Activated naive CD4-positive, alpha-beta T cell treated with anti-CD3 and anti-CD28 coated beads, Interleukin-2, amount 10 ng/mL, durations not matched to agents 7 days and 5 days (primary cell): Measurements from ENCODE around the gene TTYH2.

Source experiments
- CTCF ChIA-PET: fragments of 350-600 bp; sonication (Branson Sonifier 250); formaldehyde crosslinking; loops from one replicate; lab custom pipeline; 2021; ENCODE audit warnings: antibody characterized with exemption; lab: Charles Lee
- DNase-seq: peaks from one replicate; pipeline ENCODE4 v3.0.0-alpha.2; 2020
- H3K27ac Mint-ChIP-seq: one replicate; pipeline ENCODE4 v1.8.0; 2021; ENCODE audit warnings: mild to moderate bottlenecking, moderate library complexity, mixed read lengths
- H3K27me3 Mint-ChIP-seq: one replicate; pipeline ENCODE4 v1.8.0; 2021; ENCODE audit warnings: mild to moderate bottlenecking, mixed read lengths
- H3K36me3 Mint-ChIP-seq: one replicate; pipeline ENCODE4 v1.8.0; 2021; ENCODE audit warnings: mixed read lengths
- H3K4me1 Mint-ChIP-seq: one replicate; pipeline ENCODE4 v1.8.0; 2021; ENCODE audit warnings: mixed read lengths
- H3K4me3 Mint-ChIP-seq: one replicate; pipeline ENCODE4 v1.8.0; 2021; ENCODE audit warnings: mild to moderate bottlenecking, moderate library complexity, mixed read lengths
- H3K9me3 Mint-ChIP-seq: one replicate; pipeline ENCODE4 v1.8.0; 2021; ENCODE audit warnings: mixed read lengths

The TTYH2 gene

DNA sequence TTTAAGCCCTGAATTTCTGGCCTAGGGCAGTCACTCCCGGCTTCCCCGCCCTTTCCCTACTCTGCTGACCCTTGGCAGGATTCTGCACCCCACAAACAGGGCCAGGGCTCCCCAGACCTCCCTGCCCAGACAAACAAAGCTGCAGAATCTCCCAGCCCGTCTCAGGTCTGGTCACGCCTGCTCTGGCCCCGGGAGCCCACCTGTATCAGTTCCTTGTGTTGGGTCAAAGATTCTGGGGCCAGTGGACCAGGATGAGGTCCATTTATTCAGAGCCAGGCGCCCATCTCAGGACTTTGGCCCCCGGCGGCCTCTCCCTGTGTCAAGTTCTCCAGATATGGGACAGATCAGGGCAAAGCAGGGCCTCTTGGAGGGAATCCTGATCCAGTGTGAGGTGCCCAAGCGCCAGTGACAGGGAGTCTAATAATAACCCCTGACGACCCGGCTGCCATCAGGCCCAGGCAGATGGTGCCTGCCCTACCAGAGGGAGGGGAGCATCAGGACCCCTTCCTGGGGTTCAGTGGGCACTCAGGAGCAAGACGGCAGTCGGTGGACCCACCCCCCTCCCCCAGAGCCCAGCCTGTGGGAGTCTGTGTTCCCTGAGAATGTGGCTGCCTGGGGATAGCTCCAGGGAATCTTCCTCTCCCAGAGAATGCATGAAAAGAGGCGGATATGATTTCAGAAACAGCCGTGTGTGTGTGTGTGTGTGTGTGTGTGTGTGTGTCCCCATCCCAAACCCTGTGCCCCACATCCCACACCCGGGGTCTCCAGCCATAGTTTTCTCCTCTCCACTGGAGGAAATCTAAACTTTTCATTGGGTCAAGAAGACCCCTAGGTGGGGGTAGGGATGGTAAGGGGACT, 1.3 kb downstream of the TTYH2 start:
- H3K9me3 Mint-ChIP-seq = no peaks in the 10 kb centered on the region
- no peak for DNase-seq
- H3K27ac Mint-ChIP-seq = peak overlapping the region; percentile 70
- peaks cover 30% of the 10 kb centered on the region for H3K36me3 Mint-ChIP-seq
- peaks cover 38% of the 10 kb centered on the region for H3K27me3 Mint-ChIP-seq
- peaks cover 65% of the 10 kb centered on the region for H3K4me1 Mint-ChIP-seq
- peak overlapping the region; percentile 82 for H3K4me3 Mint-ChIP-seq
- CTCF ChIA-PET = interaction anchor here (1.1 kb wide), 1 partner anchor 81 kb away, joined by 3 read pairs; no protein-coding TSS in a partner anchor

DNA sequence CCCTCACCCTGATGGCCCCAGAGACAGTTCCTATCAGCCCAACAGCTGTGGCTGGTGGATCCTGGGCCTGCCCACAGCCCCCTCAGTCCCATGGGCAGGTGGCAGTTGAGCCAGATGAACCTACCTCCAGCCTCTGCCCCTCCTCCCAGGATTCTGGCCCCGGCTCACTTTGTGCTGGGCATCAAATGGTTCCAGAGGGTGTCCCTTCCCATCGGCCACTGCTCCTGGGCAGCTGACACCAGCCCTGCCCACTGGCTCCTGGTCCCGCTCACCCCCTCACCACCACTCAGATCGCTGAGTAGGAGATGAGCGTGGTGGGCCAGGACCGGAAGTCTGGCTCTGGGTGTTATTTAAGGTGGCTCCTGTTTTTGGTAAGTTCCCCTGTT, 2.0 kb downstream of the TTYH2 start:
- Mint-ChIP-seq H3K27me3 (peaks cover 38% of the 10 kb centered on the region), H3K4me1 (peaks cover 59% of the 10 kb centered on the region), H3K9me3 (no peaks in the 10 kb centered on the region), H3K36me3 (peaks cover 25% of the 10 kb centered on the region), H3K4me3 (peak overlapping the region; percentile 43), H3K27ac (no peak overlapping the region)
- CTCF ChIA-PET = interaction anchor here (1.1 kb wide), 1 partner anchor 81 kb away, joined by 3 read pairs; no protein-coding TSS in a partner anchor
- DNase-seq = no peak

DNA sequence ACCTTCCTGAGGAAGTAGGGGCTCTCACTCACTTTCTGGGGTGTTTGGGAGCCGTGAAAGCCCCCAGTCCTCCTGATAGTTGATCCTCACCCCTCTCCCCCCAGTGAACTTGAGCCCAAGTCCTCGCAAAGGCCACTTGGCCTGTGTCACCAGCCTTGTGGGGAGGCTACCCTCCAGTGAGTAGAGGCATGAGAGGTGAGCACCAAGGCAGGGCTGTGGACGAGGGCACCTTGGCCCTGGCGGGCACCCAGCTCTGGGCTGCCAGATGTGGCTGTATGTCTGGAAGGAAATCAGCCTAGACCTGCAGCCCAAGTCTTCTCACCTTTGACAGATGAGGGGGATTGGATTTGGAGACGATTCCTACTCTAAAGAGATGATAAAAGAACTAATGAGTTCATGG, 3.1 kb downstream of the TTYH2 start:
- peaks cover 38% of the 10 kb centered on the region for H3K27me3 Mint-ChIP-seq
- CTCF ChIA-PET = interaction anchor here (0.5 to 2.1 kb wide), 3 partner anchors 17 to 260 kb away, joined by 3 to 4 read pairs (median 3); no protein-coding TSS in a partner anchor
- H3K4me1 Mint-ChIP-seq = peaks cover 48% of the 10 kb centered on the region

DNA sequence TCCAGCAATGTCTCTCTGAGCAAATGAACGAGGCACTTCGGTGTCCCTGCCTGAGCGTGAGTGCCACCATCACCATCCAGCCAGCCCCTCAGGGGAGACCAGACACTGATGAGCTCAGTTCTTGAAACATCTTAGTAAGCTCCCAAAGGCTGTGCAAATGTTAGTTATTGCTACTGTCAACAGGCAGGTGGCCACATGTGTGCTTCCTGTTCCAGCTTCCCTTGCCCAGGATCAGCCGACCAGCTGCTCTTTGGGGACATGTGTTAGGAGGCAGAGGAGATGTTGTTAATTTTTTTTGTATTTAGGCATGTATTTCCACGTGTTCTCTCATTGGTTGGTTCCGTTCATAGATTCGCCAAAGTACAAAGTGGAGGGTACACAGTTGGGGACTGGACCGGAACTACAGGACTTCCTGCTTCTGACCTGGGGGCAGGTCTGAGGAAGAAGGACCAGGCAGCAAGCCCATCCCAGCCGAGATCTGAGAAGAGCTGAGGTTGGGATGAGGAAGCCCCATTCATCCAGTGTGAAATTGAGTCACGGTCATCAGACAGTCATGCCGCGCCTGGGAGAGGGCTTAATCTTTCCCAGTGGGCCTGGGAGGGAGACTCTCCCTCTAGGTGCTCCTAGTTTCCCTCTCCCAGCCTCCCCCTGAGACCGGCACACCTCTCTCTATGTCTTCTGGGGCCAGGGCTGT, 3.8 kb downstream of the TTYH2 start:
- Mint-ChIP-seq H3K27ac (no peak overlapping the region), H3K9me3 (no peaks in the 10 kb centered on the region), H3K36me3 (peaks cover 17% of the 10 kb centered on the region), H3K4me3 (no peak overlapping the region), H3K27me3 (peaks cover 38% of the 10 kb centered on the region), H3K4me1 (peaks cover 43% of the 10 kb centered on the region)
- no peak for DNase-seq
- CTCF ChIA-PET = interaction anchor here (0.5 to 2.1 kb wide), 3 partner anchors 18 to 259 kb away, joined by 3 to 4 read pairs (median 3); no protein-coding TSS in a partner anchor

More for the DNA sequence above, 3.1 kb downstream of the TTYH2 start:
- no peak overlapping the region for H3K27ac Mint-ChIP-seq
- H3K4me3 Mint-ChIP-seq = no peak overlapping the region
- DNase-seq = no peak
- H3K9me3 Mint-ChIP-seq = no peaks in the 10 kb centered on the region
- peaks cover 22% of the 10 kb centered on the region for H3K36me3 Mint-ChIP-seq

DNA sequence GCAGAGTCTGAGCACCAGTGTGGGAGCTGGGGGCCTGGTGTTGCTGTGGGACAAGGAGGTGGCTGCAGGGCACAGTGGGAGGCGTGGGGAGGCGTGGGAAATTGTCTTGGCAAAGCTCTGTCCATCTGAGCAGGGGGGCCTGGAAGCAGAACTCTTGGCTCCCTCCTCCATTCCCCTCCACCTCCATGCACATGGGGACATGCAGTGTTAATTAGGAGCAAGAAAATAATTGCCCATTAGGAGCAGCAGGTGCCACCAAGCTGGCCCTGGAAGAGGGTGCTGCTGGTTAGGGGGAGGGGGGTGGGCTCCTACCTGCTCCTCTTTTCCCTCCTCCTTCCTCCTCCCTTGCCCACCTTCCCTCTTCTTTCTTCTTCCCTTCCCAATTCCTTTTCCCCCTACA, 4.5 kb downstream of the TTYH2 start:
- Mint-ChIP-seq H3K27ac (no peak overlapping the region), H3K4me3 (no peak overlapping the region), H3K9me3 (no peaks in the 10 kb centered on the region), H3K36me3 (peaks cover 14% of the 10 kb centered on the region), H3K4me1 (peaks cover 36% of the 10 kb centered on the region), H3K27me3 (peaks cover 35% of the 10 kb centered on the region)
- DNase-seq = no peak
- CTCF ChIA-PET = interaction anchor here (2.1 kb wide), 1 partner anchor 19 kb away, joined by 4 read pairs; no protein-coding TSS in a partner anchor

DNA sequence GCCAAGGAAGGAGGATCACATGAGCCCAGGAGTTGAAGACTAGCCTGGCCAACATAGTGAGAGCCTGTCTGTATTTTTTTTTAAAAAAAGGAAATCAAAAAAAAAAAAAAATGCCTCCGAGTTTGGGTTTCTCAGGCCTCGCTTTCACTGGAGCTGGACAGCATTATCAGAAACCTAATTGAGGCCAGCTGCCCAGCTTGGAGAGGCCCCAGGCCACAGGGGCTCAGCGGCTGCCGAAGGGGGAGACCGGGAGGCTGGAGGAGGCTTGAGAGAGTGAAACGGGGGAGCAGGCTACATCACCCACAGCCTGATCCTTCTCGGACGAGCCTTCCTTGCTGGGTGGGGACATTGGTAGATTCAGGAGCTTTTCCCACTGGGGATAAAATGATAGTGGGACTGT, 5.1 kb downstream of the TTYH2 start:
- peaks cover 11% of the 10 kb centered on the region for H3K36me3 Mint-ChIP-seq
- peaks cover 31% of the 10 kb centered on the region for H3K4me1 Mint-ChIP-seq

DNA sequence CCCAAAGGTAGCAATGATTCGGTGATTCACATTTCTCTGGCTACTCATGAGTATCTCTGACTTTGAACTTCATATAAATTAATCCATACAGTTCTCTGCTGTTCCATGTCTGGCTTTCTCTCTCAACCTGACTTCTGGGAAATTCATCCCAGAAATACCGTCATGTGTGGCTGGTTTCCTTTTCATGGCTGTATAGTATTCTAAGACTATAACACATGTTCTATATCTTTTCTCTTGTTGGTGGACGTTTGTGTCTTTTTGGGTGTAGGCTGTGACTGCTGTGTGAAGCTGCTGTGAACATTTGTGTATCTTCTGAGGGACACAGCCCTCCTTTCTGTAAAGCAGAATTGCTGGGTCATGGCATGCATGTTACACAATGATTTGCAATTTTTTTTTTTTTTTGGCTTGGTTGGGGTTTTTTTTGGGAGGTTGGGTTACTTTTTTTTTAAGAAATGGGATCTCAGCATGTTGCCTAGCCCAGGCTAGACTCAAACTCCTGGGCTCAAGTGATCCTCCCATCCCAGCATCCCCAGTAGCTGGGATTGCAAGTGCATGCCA, 6.3 kb downstream of the TTYH2 start:
- Mint-ChIP-seq H3K36me3 (peaks cover 14% of the 10 kb centered on the region), H3K27me3 (peaks cover 21% of the 10 kb centered on the region), H3K4me3 (no peak overlapping the region), H3K4me1 (peaks cover 23% of the 10 kb centered on the region), H3K9me3 (no peaks in the 10 kb centered on the region), H3K27ac (no peak overlapping the region)
- DNase-seq = no peak
- CTCF ChIA-PET = interaction anchor here (0.9 to 1.4 kb wide), 4 partner anchors 10 to 222 kb away, joined by 3 to 8 read pairs (median 3); no protein-coding TSS in a partner anchor

More for the DNA sequence above, 5.1 kb downstream of the TTYH2 start:
- no peaks in the 10 kb centered on the region for H3K9me3 Mint-ChIP-seq
- DNase-seq = no peak
- peaks cover 33% of the 10 kb centered on the region for H3K27me3 Mint-ChIP-seq
- H3K4me3 Mint-ChIP-seq = no peak overlapping the region
- H3K27ac Mint-ChIP-seq = no peak overlapping the region
- CTCF ChIA-PET = interaction anchor here (0.8 to 2.1 kb wide), 2 partner anchors 19 to 145 kb away, joined by 3 to 4 read pairs; no protein-coding TSS in a partner anchor

DNA sequence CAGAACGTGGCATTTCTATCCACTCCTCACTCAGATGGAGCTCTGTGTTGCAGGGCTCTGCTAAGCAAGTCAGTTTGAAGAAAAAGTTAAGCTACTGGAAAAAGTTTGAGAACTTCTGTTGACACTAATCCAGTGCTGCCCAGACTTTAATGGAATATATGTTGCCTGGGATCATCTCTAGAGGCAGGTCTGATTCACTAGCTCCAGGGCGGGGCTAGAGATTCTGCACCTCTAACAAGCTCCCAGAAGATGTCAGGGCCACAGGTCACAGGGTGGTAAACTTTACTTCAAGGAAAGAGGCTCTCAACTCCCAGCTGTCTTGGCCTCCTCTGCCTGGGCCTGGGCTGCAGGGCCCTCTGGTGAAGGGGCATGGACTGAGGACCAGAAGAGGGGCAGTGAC, 6.8 kb downstream of the TTYH2 start:
- no peaks in the 10 kb centered on the region for H3K9me3 Mint-ChIP-seq
- peaks cover 21% of the 10 kb centered on the region for H3K4me1 Mint-ChIP-seq
- peaks cover 16% of the 10 kb centered on the region for H3K27me3 Mint-ChIP-seq
- no peak overlapping the region for H3K4me3 Mint-ChIP-seq
- DNase-seq = no peak
- H3K36me3 Mint-ChIP-seq = peaks cover 17% of the 10 kb centered on the region
- CTCF ChIA-PET = interaction anchor here (0.9 to 1.4 kb wide), 4 partner anchors 11 to 223 kb away, joined by 3 to 8 read pairs (median 3); no protein-coding TSS in a partner anchor
- H3K27ac Mint-ChIP-seq = no peak overlapping the region

DNA sequence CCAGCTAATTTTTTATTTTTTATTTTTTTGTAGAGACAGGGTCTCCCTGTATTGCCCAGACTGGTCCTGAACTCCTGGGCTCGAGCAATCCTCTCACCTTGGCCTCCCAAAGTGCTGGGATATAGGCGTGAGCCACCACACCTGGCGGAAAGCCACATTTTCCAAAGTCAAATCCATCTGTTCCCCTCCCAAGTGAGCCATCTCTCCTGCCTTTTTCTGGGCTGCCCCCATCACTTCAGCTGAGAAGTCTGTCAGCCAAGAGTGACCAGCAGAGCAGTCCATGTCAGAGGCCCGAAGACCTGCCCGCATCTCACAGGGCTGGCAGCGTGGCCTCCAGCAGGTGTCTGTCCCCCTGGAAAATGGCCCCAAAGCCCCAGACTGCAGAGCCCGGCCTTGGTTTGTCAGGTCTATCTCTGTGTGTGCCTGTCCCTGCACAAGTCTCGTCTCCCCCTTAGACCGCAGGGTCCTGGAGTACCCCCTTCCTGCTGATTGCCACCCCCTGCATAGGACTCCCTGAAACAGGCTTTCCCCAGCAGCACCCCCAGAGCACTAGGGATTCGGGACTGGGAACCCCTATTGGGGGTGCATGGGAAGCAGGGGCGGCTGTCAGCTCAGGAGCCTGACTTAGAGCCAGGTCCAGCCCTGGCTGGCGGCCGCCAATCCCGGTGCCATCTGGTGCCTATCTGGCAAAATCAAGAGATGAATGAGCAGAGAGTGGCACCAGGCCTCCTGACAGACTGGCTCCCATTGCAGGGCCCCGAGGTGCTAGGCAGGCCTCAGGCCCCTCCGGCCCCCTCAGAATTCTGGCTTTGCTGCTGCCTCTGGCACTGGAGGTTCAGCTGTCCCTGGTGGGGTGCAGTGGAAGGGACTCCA, 7.8 kb downstream of the TTYH2 start:
- Mint-ChIP-seq H3K27ac (no peak overlapping the region), H3K27me3 (peaks cover 6% of the 10 kb centered on the region), H3K36me3 (peaks cover 15% of the 10 kb centered on the region), H3K4me3 (no peak overlapping the region), H3K4me1 (peaks cover 12% of the 10 kb centered on the region), H3K9me3 (no peaks in the 10 kb centered on the region)
- CTCF ChIA-PET = interaction anchor here (1.0 to 1.2 kb wide), 2 partner anchors 60 to 75 kb away, joined by 3 to 8 read pairs; no protein-coding TSS in a partner anchor
- no peak for DNase-seq

DNA sequence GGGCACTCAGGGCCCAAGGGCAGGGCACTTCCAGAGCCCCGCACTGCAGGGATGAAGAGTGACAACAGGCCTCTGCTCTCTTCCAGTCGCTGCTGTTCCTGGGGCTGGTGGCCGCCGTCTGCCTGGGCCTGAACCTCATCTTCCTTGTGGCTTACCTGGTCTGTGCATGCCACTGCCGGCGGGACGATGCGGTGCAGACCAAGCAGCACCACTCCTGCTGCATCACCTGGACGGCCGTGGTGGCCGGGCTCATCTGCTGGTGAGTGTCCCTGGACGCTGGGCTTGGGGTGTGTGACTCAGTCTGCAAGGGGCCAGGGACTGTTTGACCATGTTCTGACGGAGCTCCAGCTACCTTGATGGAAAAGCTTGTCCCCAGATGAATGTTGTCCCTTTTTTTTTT, 9.0 kb downstream of the TTYH2 start:
- Mint-ChIP-seq H3K27ac (no peak overlapping the region), H3K9me3 (no peaks in the 10 kb centered on the region), H3K4me1 (peaks cover 3% of the 10 kb centered on the region), H3K4me3 (no peak overlapping the region), H3K36me3 (peaks cover 10% of the 10 kb centered on the region), H3K27me3 (no peaks in the 10 kb centered on the region)
- CTCF ChIA-PET = interaction anchor here (1.0 to 1.9 kb wide), 3 partner anchors 13 to 59 kb away, joined by 3 to 5 read pairs (median 4); no protein-coding TSS in a partner anchor
- DNase-seq = no peak

DNA sequence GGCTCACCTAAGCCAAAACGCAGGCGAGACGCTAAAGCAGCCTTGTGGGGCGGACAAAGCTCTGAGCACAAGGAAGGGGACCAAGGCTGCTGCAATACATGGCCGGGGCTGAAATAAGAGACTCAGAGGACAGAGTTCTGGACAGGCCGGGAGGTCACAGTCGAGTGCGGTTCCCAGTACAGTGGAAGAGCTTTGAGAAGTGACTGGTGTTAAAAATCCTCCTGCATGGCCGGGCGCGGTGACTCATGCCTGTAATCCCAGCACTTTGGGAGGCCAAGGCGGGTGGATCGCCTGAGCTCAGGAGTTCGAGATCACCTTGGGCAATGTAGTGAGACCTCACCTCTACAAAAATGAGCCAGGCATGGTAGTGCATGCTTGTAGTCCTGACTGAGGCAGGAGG, 10.5 kb downstream of the TTYH2 start:
- CTCF ChIA-PET = interaction anchor here (1.9 kb wide), 1 partner anchor 14 kb away, joined by 5 read pairs; no protein-coding TSS in a partner anchor
- Mint-ChIP-seq H3K27me3 (no peaks in the 10 kb centered on the region), H3K4me1 (peaks cover 3% of the 10 kb centered on the region), H3K36me3 (peaks cover 10% of the 10 kb centered on the region), H3K9me3 (no peaks in the 10 kb centered on the region), H3K27ac (no peak overlapping the region), H3K4me3 (no peak overlapping the region)
- no peak for DNase-seq

DNA sequence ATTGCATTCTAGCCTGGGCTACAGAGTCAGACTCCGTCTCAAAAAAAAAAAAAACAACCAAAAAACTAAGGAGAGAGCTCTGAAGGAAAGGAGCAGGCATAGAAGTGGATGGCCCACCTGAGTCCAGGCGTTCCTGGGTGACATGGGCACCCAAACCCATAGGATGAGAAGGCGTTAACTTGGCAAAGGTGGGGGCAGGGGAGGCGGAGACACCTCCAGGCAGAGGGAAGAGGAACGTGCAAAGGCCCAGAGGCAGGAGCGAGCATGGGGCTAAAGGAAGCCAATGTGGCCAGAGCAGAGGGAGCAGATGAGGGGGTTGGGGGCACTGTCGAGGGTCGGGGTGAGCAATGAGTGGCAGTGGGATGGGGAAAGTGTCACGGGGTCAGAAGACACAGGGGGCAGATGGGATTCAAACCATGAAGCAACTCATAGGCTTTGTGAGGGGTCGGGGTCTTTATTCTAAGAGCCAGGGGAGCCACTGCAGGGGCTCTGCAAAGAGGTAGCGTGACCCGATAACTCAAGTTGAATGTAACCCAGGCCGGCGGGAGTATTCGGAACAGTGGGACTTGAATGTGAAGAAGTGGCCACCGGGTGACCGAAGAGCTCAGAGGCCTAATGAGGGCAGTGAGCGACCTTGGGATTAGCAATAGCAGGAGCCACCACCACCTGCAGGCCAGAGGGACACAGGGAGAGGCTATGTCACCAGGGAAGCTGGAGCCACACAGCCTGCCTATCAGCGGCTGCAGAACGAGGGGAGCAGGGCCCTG, 11.8 kb downstream of the TTYH2 start:
- H3K27ac Mint-ChIP-seq = no peak overlapping the region
- H3K36me3 Mint-ChIP-seq = peaks cover 6% of the 10 kb centered on the region
- H3K27me3 Mint-ChIP-seq = no peaks in the 10 kb centered on the region
- no peak for DNase-seq
- CTCF ChIA-PET = no interaction called here
- H3K9me3 Mint-ChIP-seq = no peaks in the 10 kb centered on the region
- peaks cover 3% of the 10 kb centered on the region for H3K4me1 Mint-ChIP-seq
- no peak overlapping the region for H3K4me3 Mint-ChIP-seq
